ENCODE results near the gene GARIN1A. TPM values are rescaled to one million over a fixed set of nuclear protein-coding genes. Genes with fewer than 3 reads are reported as not detected.
A peak's percentile ranks its signal among the peaks of the same experiment; 100 is the strongest.

The GARIN1A gene
- total RNA-seq, 3 donors from 2014 or later, result 0.10 to 0.27 (median 0.16) TPM

- H3K27me3 Mint-ChIP-seq (ENCODE audit: low read depth), result peaks cover 35% of the 10 kb centered on the region
- H3K4me3 Mint-ChIP-seq, result no peak overlapping the region
- no peaks in the 10 kb centered on the region for H3K36me3 Mint-ChIP-seq (ENCODE audit: insufficient read depth)
- peaks cover 7% of the 10 kb centered on the region for H3K4me1 Mint-ChIP-seq (ENCODE audit: low read depth)
- ATAC-seq (no peak), DNase-seq (no peak)
- no peaks in the 10 kb centered on the region for H3K9me3 Mint-ChIP-seq
These were observed 21.4 kb downstream of the GARIN1A start for GRCh38 chr7:128693373-128694015.

- DNase-seq, result no peak
- H3K4me1 Mint-ChIP-seq (ENCODE audit: low read depth), result peaks cover 7% of the 10 kb centered on the region
- H3K4me3 Mint-ChIP-seq, result no peak overlapping the region
- H3K36me3 Mint-ChIP-seq (ENCODE audit: insufficient read depth), result no peaks in the 10 kb centered on the region
- peaks cover 45% of the 10 kb centered on the region for H3K27me3 Mint-ChIP-seq (ENCODE audit: low read depth)
- no peaks in the 10 kb centered on the region for H3K9me3 Mint-ChIP-seq
- no peak for ATAC-seq
These were observed 22.6 kb downstream of the GARIN1A start for GRCh38 chr7:128694738-128695137.

- DNase-seq (no peak), ATAC-seq (peak; percentile 80 to 84)
- peaks cover 62% of the 10 kb centered on the region for H3K27me3 Mint-ChIP-seq (ENCODE audit: low read depth)
- peaks cover 7% of the 10 kb centered on the region for H3K4me1 Mint-ChIP-seq (ENCODE audit: low read depth)
- no peaks in the 10 kb centered on the region for H3K36me3 Mint-ChIP-seq (ENCODE audit: insufficient read depth)
- peak overlapping the region; percentile 49 for H3K4me3 Mint-ChIP-seq
- H3K9me3 Mint-ChIP-seq, result no peaks in the 10 kb centered on the region
These were observed 25.3 kb downstream of the GARIN1A start for GRCh38 chr7:128697302-128697905.

GRCh38 chr7:128699196-128699712, 27.2 kb downstream of the GARIN1A start:
- peaks cover 7% of the 10 kb centered on the region for H3K4me1 Mint-ChIP-seq (ENCODE audit: low read depth)
- DNase-seq, result no peak
- no peaks in the 10 kb centered on the region for H3K36me3 Mint-ChIP-seq (ENCODE audit: insufficient read depth)
- H3K27me3 Mint-ChIP-seq (ENCODE audit: low read depth), result peaks cover 55% of the 10 kb centered on the region
- no peak overlapping the region for H3K4me3 Mint-ChIP-seq
- no peaks in the 10 kb centered on the region for H3K9me3 Mint-ChIP-seq
- no peak for ATAC-seq

- Mint-ChIP-seq H3K4me3 (no peak overlapping the region), H3K4me1 (ENCODE audit: low read depth) (peaks cover 7% of the 10 kb centered on the region), H3K36me3 (ENCODE audit: insufficient read depth) (no peaks in the 10 kb centered on the region), H3K9me3 (no peaks in the 10 kb centered on the region), H3K27me3 (ENCODE audit: low read depth) (peaks cover 55% of the 10 kb centered on the region)
- ATAC-seq, result no peak
- DNase-seq, result no peak
These were observed 27.8 kb downstream of the GARIN1A start for GRCh38 chr7:128699895-128700294.

- Mint-ChIP-seq H3K4me1 (ENCODE audit: low read depth) (peaks cover 7% of the 10 kb centered on the region), H3K36me3 (ENCODE audit: insufficient read depth) (no peaks in the 10 kb centered on the region), H3K4me3 (no peak overlapping the region), H3K27me3 (ENCODE audit: low read depth) (peaks cover 50% of the 10 kb centered on the region), H3K9me3 (no peaks in the 10 kb centered on the region)
- ATAC-seq, result no peak
- DNase-seq, result no peak
These were observed 29.1 kb downstream of the GARIN1A start for GRCh38 chr7:128701062-128701785.

GRCh38 chr7:128703609-128704241, 31.6 kb downstream of the GARIN1A start:
- H3K4me1 Mint-ChIP-seq (ENCODE audit: low read depth), result no peaks in the 10 kb centered on the region
- no peaks in the 10 kb centered on the region for H3K36me3 Mint-ChIP-seq (ENCODE audit: insufficient read depth)
- no peak overlapping the region for H3K4me3 Mint-ChIP-seq
- H3K27me3 Mint-ChIP-seq (ENCODE audit: low read depth), result peaks cover 25% of the 10 kb centered on the region
- H3K9me3 Mint-ChIP-seq, result no peaks in the 10 kb centered on the region
- ATAC-seq (no peak), DNase-seq (no peak)

- ATAC-seq (no peak), DNase-seq (no peak)
- H3K4me1 Mint-ChIP-seq (ENCODE audit: low read depth), result no peaks in the 10 kb centered on the region
- H3K36me3 Mint-ChIP-seq (ENCODE audit: insufficient read depth), result no peaks in the 10 kb centered on the region
- H3K9me3 Mint-ChIP-seq, result no peaks in the 10 kb centered on the region
- H3K27me3 Mint-ChIP-seq (ENCODE audit: low read depth), result peaks cover 7% of the 10 kb centered on the region
- H3K4me3 Mint-ChIP-seq, result no peak overlapping the region
These were observed 33.8 kb downstream of the GARIN1A start for GRCh38 chr7:128705891-128706333.

GRCh38 chr7:128707752-128708151, 35.7 kb downstream of the GARIN1A start:
- no peak overlapping the region for H3K4me3 Mint-ChIP-seq
- no peaks in the 10 kb centered on the region for H3K36me3 Mint-ChIP-seq (ENCODE audit: insufficient read depth)
- H3K9me3 Mint-ChIP-seq, result no peaks in the 10 kb centered on the region
- no peak for ATAC-seq
- DNase-seq, result no peak
- H3K4me1 Mint-ChIP-seq (ENCODE audit: low read depth), result no peaks in the 10 kb centered on the region
- no peaks in the 10 kb centered on the region for H3K27me3 Mint-ChIP-seq (ENCODE audit: low read depth)

GRCh38 chr7:128708235-128708634, 36.1 kb downstream of the GARIN1A start:
- DNase-seq, result no peak
- Mint-ChIP-seq H3K27me3 (ENCODE audit: low read depth) (no peaks in the 10 kb centered on the region), H3K4me1 (ENCODE audit: low read depth) (no peaks in the 10 kb centered on the region), H3K9me3 (no peaks in the 10 kb centered on the region), H3K36me3 (ENCODE audit: insufficient read depth) (no peaks in the 10 kb centered on the region), H3K4me3 (no peak overlapping the region)
- ATAC-seq, result no peak

- no peaks in the 10 kb centered on the region for H3K9me3 Mint-ChIP-seq
- no peaks in the 10 kb centered on the region for H3K4me1 Mint-ChIP-seq (ENCODE audit: low read depth)
- no peak overlapping the region for H3K4me3 Mint-ChIP-seq
- DNase-seq (no peak), ATAC-seq (no peak)
- no peaks in the 10 kb centered on the region for H3K27me3 Mint-ChIP-seq (ENCODE audit: low read depth)
- no peaks in the 10 kb centered on the region for H3K36me3 Mint-ChIP-seq (ENCODE audit: insufficient read depth)
These were observed 36.7 kb downstream of the GARIN1A start for GRCh38 chr7:128708824-128709223.

GRCh38 chr7:128710481-128710880, 38.4 kb downstream of the GARIN1A start:
- ATAC-seq (no peak), DNase-seq (no peak)
- Mint-ChIP-seq H3K4me3 (no peak overlapping the region), H3K9me3 (no peaks in the 10 kb centered on the region), H3K4me1 (ENCODE audit: low read depth) (no peaks in the 10 kb centered on the region), H3K36me3 (ENCODE audit: insufficient read depth) (no peaks in the 10 kb centered on the region), H3K27me3 (ENCODE audit: low read depth) (no peaks in the 10 kb centered on the region)

GRCh38 chr7:128713794-128714193, 41.7 kb downstream of the GARIN1A start:
- Mint-ChIP-seq H3K4me3 (no peak overlapping the region), H3K9me3 (no peaks in the 10 kb centered on the region), H3K27me3 (ENCODE audit: low read depth) (peaks cover 3% of the 10 kb centered on the region), H3K4me1 (ENCODE audit: low read depth) (no peaks in the 10 kb centered on the region), H3K36me3 (ENCODE audit: insufficient read depth) (no peaks in the 10 kb centered on the region)
- DNase-seq, result no peak
- ATAC-seq, result no peak

GRCh38 chr7:128714701-128715495, 42.8 kb downstream of the GARIN1A start:
- no peak overlapping the region for H3K4me3 Mint-ChIP-seq
- no peak for DNase-seq
- no peak for ATAC-seq
- peaks cover 3% of the 10 kb centered on the region for H3K27me3 Mint-ChIP-seq (ENCODE audit: low read depth)
- no peaks in the 10 kb centered on the region for H3K36me3 Mint-ChIP-seq (ENCODE audit: insufficient read depth)
- no peaks in the 10 kb centered on the region for H3K9me3 Mint-ChIP-seq
- H3K4me1 Mint-ChIP-seq (ENCODE audit: low read depth), result no peaks in the 10 kb centered on the region

Measured in activated T-cell treated with anti-CD3 and anti-CD28 coated beads, Interleukin-2, amount 50 U/mL, for 4 hours (primary cell).